ENCODE measurements around the gene BRINP2.
"Not testable (repeated sequence)": the region's sequence is repeated elsewhere in the genome, so short reads cannot be mapped to it uniquely, and the experiment has no call there.

Gene BRINP2

GRCh38 chr1:177311586-177311985 is 140.8 kb downstream of the BRINP2 start:
- DNase-seq (ENCODE audit: low read depth): no peak

- no peak for DNase-seq (ENCODE audit: low read depth)
These were observed 144.5 kb downstream of the BRINP2 start for GRCh38 chr1:177315261-177315660.

GRCh38 chr1:177315761-177316160 is 145.0 kb downstream of the BRINP2 start:
- DNase-seq (ENCODE audit: low read depth): no peak

GRCh38 chr1:177321434-177321833 is 150.7 kb downstream of the BRINP2 start:
- DNase-seq (ENCODE audit: low read depth): not testable (repeated sequence)

GRCh38 chr1:177328251-177328650 is 157.5 kb downstream of the BRINP2 start:
- no peak for DNase-seq (ENCODE audit: low read depth)

- DNase-seq (ENCODE audit: low read depth): no peak
These were observed 159.1 kb downstream of the BRINP2 start for GRCh38 chr1:177329871-177330270.
